ENCODE data around the gene GOLGA8M. TPM values are rescaled to one million over a fixed set of nuclear protein-coding genes. Genes with fewer than 3 reads are reported as not detected.
"Not testable (repeated sequence)": the region's sequence is repeated elsewhere in the genome, so short reads cannot be mapped to it uniquely, and the experiment has no call there.

The GOLGA8M gene
- polyA plus RNA-seq, 4 donors, result 1.9 to 2.7 (median 2.4) TPM

DNA sequence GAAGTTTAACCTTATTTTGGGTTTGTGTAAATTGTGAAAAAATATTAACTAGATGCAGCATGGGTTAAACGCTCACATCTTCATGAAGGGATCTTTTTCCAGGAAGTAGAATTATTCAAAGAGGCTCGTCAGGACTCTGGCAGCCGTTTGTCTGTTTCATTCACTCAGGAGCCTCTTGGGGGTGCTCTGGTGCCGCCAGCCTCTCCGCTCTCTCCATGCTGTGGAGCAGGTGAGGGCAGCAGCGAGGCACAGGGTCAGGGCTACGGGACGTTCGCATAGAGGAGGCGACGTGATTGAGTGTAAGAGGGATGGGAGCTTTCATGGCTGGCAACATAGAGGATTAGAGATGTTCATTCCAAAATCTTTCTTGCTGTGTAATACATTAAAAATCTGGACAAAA lies 48.5 kb downstream of the GOLGA8M start:
- not testable (repeated sequence) for DNase-seq (ENCODE audit: low read depth in 4 of 4, low spot score in 3 of 4)

DNA sequence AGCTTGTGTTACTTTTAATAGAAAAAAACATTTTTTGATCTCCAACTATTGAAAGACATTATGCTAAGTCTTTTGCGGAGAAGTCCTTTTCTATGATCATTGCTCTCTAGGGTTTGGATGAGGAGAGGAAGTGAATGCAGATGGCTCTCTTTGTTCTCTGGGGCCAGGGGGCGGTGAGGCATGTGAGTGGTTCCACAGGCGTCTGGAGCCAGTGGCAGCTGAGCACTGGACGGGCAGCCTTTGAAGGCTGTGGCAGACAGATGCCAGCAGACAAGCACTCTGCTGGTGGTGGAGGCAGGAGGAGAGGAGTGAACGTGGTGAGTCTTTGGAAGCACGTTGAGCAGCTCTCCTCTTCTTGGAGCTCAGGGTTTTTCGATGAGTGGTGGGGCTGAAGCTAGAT lies 51.5 kb downstream of the GOLGA8M start:
- not testable (repeated sequence) for DNase-seq (ENCODE audit: low read depth in 4 of 4, low spot score in 3 of 4)

DNA sequence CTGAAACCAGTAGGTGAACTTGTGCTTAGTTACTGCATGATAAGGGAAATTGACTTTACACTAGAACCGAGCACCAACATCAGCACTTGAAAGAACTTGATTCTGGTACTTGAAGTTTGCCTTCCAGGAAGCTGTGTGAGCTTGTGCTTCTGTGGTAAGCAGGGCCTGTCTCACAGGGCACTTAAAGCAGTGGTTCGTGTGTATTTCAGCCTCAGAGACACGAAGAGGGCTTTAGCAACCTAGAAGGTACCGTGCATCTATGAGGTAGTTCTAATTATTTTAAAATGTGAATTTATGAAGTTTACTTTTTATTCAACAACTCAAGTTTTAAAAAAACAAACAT lies 56.2 kb downstream of the GOLGA8M start:
- DNase-seq (ENCODE audit: low read depth in 4 of 4, low spot score in 3 of 4), result not testable (repeated sequence)

DNA sequence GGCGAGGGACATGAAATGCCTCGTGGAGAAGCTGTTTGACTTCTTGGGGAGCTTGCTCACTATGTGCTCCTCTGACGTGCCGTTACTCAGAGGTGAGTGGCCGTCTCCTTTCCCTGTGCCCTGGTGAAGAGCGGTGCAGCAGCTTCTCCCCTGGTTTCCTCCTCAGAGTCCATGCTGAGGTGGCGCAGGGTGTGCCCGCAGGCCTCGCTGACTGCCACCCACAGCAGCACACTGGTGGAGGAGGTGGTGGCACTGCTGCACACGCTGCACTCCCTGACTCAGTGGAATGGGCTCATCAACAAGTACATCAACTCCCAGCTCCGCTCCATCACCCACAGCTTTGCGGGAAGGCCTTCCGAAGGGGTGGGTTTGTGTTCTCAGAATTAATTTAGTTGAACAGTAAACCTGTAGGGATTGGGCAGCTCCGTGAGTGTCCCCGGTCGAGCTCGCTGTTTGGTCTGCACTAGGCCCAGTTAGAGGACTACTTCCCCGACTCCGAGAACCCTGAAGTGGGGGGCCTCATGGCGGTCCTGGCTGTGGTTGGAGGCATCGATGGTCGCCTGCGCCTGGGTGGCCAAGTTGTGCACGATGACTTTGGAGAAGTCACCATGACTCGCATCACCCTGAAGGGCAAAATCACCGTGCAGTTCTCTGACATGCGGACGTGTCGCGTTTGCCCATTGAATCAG lies 56.7 kb downstream of the GOLGA8M start:
- not testable (repeated sequence) for DNase-seq (ENCODE audit: low read depth in 4 of 4, low spot score in 3 of 4)

DNA sequence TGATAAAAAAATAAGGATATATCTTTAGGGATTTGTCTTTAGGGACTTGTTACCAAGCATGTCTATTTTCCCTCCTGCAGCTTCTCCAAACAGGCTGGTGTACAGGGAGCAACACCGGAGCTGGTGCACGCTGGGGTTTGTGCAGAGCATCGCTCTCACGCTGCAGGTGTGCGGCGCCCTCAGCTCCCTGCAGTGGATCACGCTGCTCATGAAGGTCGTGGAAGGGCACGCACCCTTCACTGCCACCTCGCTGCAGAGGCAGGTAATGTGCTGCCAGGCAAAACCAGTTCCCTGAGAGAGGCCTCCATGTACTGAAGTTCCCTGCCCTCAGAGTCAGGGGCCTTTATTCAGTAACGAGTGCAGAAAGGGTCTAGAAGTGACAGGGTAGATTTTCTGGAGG lies 58.0 kb downstream of the GOLGA8M start:
- not testable (repeated sequence) for DNase-seq (ENCODE audit: low read depth in 4 of 4, low spot score in 3 of 4)

DNA sequence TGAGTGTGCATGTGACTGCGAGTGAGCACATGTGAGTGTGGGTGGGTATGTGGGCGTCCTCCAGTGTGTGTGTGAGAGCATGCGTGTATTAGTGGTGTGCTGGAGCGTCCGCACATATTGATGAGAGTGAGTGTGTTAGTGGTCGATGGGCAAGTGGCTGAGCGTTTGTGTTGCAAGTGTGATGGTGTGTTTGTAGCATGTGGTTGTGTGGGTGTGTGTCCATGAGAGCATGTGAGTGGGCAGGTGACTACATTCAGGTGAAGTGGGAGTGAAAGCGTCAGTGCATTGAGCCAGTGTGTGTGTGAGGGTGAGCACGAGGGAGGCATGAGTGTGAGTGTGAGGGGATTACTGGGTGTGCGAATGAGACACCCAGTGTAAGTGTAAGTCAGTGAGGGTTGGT lies 59.7 kb downstream of the GOLGA8M start:
- not testable (repeated sequence) for DNase-seq (ENCODE audit: low read depth in 4 of 4, low spot score in 3 of 4)

Other genes with a start within 250 kb of the GOLGA8M start
- gene GOLGA8G, start 179.4 kb downstream of the GOLGA8M start, polyA plus RNA-seq (ENCODE audit: insufficient read length in 4 of 4), result under 1 TPM in 2 of 4 donors, not detected in 2; 0.26 to 0.29 TPM
- gene GOLGA6L25, start 158.9 kb downstream of the GOLGA8M start, polyA plus RNA-seq (ENCODE audit: insufficient read length in 4 of 4), result not detected
- gene GOLGA6L7, start 136.2 kb upstream of the GOLGA8M start, polyA plus RNA-seq (ENCODE audit: insufficient read length in 4 of 4), result under 1 TPM in 3 of 4 donors, not detected in 1; 0.24 to 0.47 (median 0.32) TPM
- gene APBA2, start 173.6 kb upstream of the GOLGA8M start, polyA plus RNA-seq (ENCODE audit: insufficient read length in 4 of 4), result 10 to 100 TPM; 11.4 to 15.2 (median 13.0) TPM

Data from right renal pelvis (tissue), 4 donors.